HEK293 (cell line): ENCODE measurements around the gene SPINK13.

Experiments used
- CTCF ChIA-PET: fragments of 350-600 bp; formaldehyde crosslinking; extraction: SDS; loops from one replicate; lab custom pipeline; 2021; ENCODE audit warnings: antibody characterized with exemption; lab: Yijun Ruan, JAX
- POLR2A ChIA-PET: fragments of 300-600 bp; formaldehyde crosslinking; extraction: SDS; loops from one replicate; lab custom pipeline; 2020; ENCODE audit warnings: antibody characterized with exemption, inconsistent platforms; lab: Yijun Ruan, JAX
- H3K27ac ChIP-seq: fragments of 200-500 bp; sonication (Bioruptor generic); 2 replicates; pipeline ENCODE4 v1.5.1; 2014; ENCODE audit warnings: low read depth, low read length, control low read depth, inconsistent platforms; ENCODE audit errors: extremely low read depth
- H3K36me3 ChIP-seq, 2 experiments: fragments of 200-500 bp in 1 of 2; sonication (Bioruptor generic) in 1 of 2; 1 replicate in 1 of 2; 2 replicates in 1 of 2; pipeline ENCODE4 v1.5.1; 2014 to 2017; ENCODE audit warnings: inconsistent platforms in 2 of 2, low read length in 2 of 2; ENCODE audit not compliant: control insufficient read depth in 2 of 2, insufficient read depth in 1 of 2
- H3K4me1 ChIP-seq: fragments of 200-500 bp; sonication (Bioruptor generic); 2 replicates; pipeline ENCODE4 v1.5.1; 2014; ENCODE audit warnings: mild to moderate bottlenecking, low read length, inconsistent platforms; ENCODE audit not compliant: control insufficient read depth, insufficient read depth
- H3K4me3 ChIP-seq: 2 replicates; pipeline ENCODE4 v1.5.1; 2011; ENCODE audit warnings: low read depth, mild to moderate bottlenecking, control low read depth, low read length, moderate library complexity
- H3K9me3 ChIP-seq: fragments of 200-500 bp; sonication (Bioruptor generic); 2 replicates; pipeline ENCODE4 v1.5.1; 2014; ENCODE audit warnings: low read depth, low read length, inconsistent platforms; ENCODE audit not compliant: control insufficient read depth, insufficient read depth
- GFI1B ChIP-seq: fragments of 450-650 bp; formaldehyde crosslinking; IDR thresholded peaks from 2 replicates; pipeline ENCODE4 v1.5.1; 2016; ENCODE audit warnings: missing biosample characterization, missing genetic modification characterization
- HOXD13 ChIP-seq: sonication (generic); formaldehyde crosslinking; IDR thresholded peaks from 2 replicates; pipeline ENCODE4 v1.8.0; 2022; ENCODE audit warnings: missing genetic modification reagents, borderline replicate concordance
- IKZF3 ChIP-seq: fragments of 450-650 bp; IDR thresholded peaks from 2 replicates; pipeline ENCODE4 v1.5.0; 2018; ENCODE audit warnings: missing biosample characterization, mild to moderate bottlenecking, missing genetic modification characterization, moderate library complexity
- SCRT1 ChIP-seq: fragments of 450-650 bp; formaldehyde crosslinking; IDR thresholded peaks from 2 replicates; pipeline ENCODE4 v1.5.1; 2016; ENCODE audit warnings: missing biosample characterization, missing genetic modification characterization, borderline replicate concordance
- SETDB1 ChIP-seq: IDR thresholded peaks from one replicate; pipeline ENCODE4 v1.6.1; 2017; ENCODE audit warnings: mild to moderate bottlenecking, low read length, moderate library complexity, mixed read lengths; ENCODE audit not compliant: insufficient read length
- SP3 ChIP-seq: fragments of 450-650 bp; formaldehyde crosslinking; IDR thresholded peaks from 2 replicates; pipeline ENCODE4 v1.5.1; 2016; ENCODE audit warnings: missing biosample characterization, missing genetic modification characterization
- ZBTB11 ChIP-seq: fragments of 450-650 bp; formaldehyde crosslinking; conservative IDR thresholded peaks from 2 replicates; pipeline ENCODE4 v1.5.1; 2016; ENCODE audit warnings: low read depth, missing biosample characterization, missing genetic modification characterization
- ZFHX2 ChIP-seq: fragments of 450-650 bp; formaldehyde crosslinking; conservative IDR thresholded peaks from 2 replicates; pipeline ENCODE4 v1.5.1; 2016; ENCODE audit warnings: missing biosample characterization, missing genetic modification characterization
- ZIC2 ChIP-seq: fragments of 450-650 bp; formaldehyde crosslinking; IDR thresholded peaks from 2 replicates; pipeline ENCODE4 v1.5.1; 2016; ENCODE audit warnings: missing biosample characterization, missing genetic modification characterization
- ZNF10 ChIP-seq: fragments of 450-650 bp; formaldehyde crosslinking; IDR thresholded peaks from 2 replicates; pipeline ENCODE4 v1.5.1; 2017; ENCODE audit warnings: missing biosample characterization, missing genetic modification characterization
- ZNF114 ChIP-seq: fragments of 450-650 bp; formaldehyde crosslinking; IDR thresholded peaks from 2 replicates; pipeline ENCODE4 v1.5.0; 2017; ENCODE audit warnings: missing biosample characterization, missing genetic modification characterization
- ZNF133 ChIP-seq: fragments of 450-650 bp; formaldehyde crosslinking; IDR thresholded peaks from 2 replicates; pipeline ENCODE4 v1.5.1; 2016; ENCODE audit warnings: missing biosample characterization, missing genetic modification characterization
- ZNF155 ChIP-seq: fragments of 450-650 bp; formaldehyde crosslinking; IDR thresholded peaks from 2 replicates; pipeline ENCODE4 v1.5.1; 2016; ENCODE audit warnings: missing biosample characterization, missing genetic modification characterization
- ZNF211 ChIP-seq: fragments of 450-650 bp; formaldehyde crosslinking; IDR thresholded peaks from 2 replicates; pipeline ENCODE4 v1.5.1; 2016; ENCODE audit warnings: low read depth, missing biosample characterization, missing genetic modification characterization
- ZNF214 ChIP-seq: fragments of 450-650 bp; formaldehyde crosslinking; IDR thresholded peaks from 2 replicates; pipeline ENCODE4 v1.5.1; 2017; ENCODE audit warnings: missing biosample characterization, mild to moderate bottlenecking, missing genetic modification characterization, borderline replicate concordance
- ZNF654 ChIP-seq: fragments of 450-650 bp; formaldehyde crosslinking; IDR thresholded peaks from 2 replicates; pipeline ENCODE4 v1.5.1; 2016; ENCODE audit warnings: low read depth, missing biosample characterization, missing genetic modification characterization
- ZNF843 ChIP-seq: fragments of 450-650 bp; formaldehyde crosslinking; IDR thresholded peaks from 2 replicates; pipeline ENCODE4 v1.5.1; 2016; ENCODE audit warnings: missing biosample characterization, missing genetic modification characterization
- TF ChIP-seq, protein P1 (sequence below): fragments of 450-650 bp; formaldehyde crosslinking; IDR thresholded peaks from 2 replicates; pipeline ENCODE4 v1.5.1; 2016; ENCODE audit warnings: missing biosample characterization, missing genetic modification characterization, borderline replicate concordance
- TF ChIP-seq, protein P2 (sequence below): fragments of 450-650 bp; formaldehyde crosslinking; IDR thresholded peaks from 2 replicates; pipeline ENCODE4 v1.5.1; 2017; ENCODE audit warnings: missing biosample characterization, mild to moderate bottlenecking, missing genetic modification characterization, moderate library complexity
- TF ChIP-seq, protein P3 (sequence below): fragments of 450-650 bp; formaldehyde crosslinking; conservative IDR thresholded peaks from 2 replicates; pipeline ENCODE4 v1.5.1; 2016; ENCODE audit warnings: low read depth, missing biosample characterization, missing genetic modification characterization

Gene SPINK13

GRCh38 chr5:148290271-148291195 is 21.9 kb downstream of the SPINK13 start (continued):
- TF ChIP-seq, protein P1, sequence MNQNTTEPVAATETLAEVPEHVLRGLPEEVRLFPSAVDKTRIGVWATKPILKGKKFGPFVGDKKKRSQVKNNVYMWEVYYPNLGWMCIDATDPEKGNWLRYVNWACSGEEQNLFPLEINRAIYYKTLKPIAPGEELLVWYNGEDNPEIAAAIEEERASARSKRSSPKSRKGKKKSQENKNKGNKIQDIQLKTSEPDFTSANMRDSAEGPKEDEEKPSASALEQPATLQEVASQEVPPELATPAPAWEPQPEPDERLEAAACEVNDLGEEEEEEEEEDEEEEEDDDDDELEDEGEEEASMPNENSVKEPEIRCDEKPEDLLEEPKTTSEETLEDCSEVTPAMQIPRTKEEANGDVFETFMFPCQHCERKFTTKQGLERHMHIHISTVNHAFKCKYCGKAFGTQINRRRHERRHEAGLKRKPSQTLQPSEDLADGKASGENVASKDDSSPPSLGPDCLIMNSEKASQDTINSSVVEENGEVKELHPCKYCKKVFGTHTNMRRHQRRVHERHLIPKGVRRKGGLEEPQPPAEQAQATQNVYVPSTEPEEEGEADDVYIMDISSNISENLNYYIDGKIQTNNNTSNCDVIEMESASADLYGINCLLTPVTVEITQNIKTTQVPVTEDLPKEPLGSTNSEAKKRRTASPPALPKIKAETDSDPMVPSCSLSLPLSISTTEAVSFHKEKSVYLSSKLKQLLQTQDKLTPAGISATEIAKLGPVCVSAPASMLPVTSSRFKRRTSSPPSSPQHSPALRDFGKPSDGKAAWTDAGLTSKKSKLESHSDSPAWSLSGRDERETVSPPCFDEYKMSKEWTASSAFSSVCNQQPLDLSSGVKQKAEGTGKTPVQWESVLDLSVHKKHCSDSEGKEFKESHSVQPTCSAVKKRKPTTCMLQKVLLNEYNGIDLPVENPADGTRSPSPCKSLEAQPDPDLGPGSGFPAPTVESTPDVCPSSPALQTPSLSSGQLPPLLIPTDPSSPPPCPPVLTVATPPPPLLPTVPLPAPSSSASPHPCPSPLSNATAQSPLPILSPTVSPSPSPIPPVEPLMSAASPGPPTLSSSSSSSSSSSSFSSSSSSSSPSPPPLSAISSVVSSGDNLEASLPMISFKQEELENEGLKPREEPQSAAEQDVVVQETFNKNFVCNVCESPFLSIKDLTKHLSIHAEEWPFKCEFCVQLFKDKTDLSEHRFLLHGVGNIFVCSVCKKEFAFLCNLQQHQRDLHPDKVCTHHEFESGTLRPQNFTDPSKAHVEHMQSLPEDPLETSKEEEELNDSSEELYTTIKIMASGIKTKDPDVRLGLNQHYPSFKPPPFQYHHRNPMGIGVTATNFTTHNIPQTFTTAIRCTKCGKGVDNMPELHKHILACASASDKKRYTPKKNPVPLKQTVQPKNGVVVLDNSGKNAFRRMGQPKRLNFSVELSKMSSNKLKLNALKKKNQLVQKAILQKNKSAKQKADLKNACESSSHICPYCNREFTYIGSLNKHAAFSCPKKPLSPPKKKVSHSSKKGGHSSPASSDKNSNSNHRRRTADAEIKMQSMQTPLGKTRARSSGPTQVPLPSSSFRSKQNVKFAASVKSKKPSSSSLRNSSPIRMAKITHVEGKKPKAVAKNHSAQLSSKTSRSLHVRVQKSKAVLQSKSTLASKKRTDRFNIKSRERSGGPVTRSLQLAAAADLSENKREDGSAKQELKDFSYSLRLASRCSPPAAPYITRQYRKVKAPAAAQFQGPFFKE, result no peak
- TF ChIP-seq ZNF654 (peak; percentile 41), ZFHX2 (tag by site-specific recombination) (0 out of 2 replicates have a peak, but pooled peaks have one; percentile 29), ZNF155 (no peak), ZNF211 (tag by site-specific recombination) (no peak), ZBTB11 (tag by site-specific recombination) (no peak), ZNF10 (no peak), GFI1B (tag by site-specific recombination) (no peak)

- ChIA-PET CTCF (interaction anchor here (0.6 to 1.5 kb wide), 6 partner anchors 16 to 118 kb away, joined by 3 to 7 read pairs (median 4); no protein-coding TSS in a partner anchor), POLR2A (no interaction called here)
- no peaks in the 10 kb centered on the region for H3K4me1 ChIP-seq
- H3K36me3 ChIP-seq, result no peaks in the 10 kb centered on the region
- H3K4me3 ChIP-seq, result no peak overlapping the region
- no peak overlapping the region for H3K27ac ChIP-seq
- H3K9me3 ChIP-seq, result no peaks in the 10 kb centered on the region
- TF ChIP-seq SETDB1 (no peak), IKZF3 (tag by site-specific recombination) (no peak), ZNF133 (tag by site-specific recombination) (no peak), HOXD13 (CRISPR knock-in tag) (no peak), ZNF114 (tag by site-specific recombination) (no peak), SCRT1 (tag by site-specific recombination) (no peak), ZNF214 (tag by site-specific recombination) (no peak), ZNF843 (tag by site-specific recombination) (no peak), ZIC2 (no peak), SP3 (tag by site-specific recombination) (no peak)
- TF ChIP-seq, protein P2, sequence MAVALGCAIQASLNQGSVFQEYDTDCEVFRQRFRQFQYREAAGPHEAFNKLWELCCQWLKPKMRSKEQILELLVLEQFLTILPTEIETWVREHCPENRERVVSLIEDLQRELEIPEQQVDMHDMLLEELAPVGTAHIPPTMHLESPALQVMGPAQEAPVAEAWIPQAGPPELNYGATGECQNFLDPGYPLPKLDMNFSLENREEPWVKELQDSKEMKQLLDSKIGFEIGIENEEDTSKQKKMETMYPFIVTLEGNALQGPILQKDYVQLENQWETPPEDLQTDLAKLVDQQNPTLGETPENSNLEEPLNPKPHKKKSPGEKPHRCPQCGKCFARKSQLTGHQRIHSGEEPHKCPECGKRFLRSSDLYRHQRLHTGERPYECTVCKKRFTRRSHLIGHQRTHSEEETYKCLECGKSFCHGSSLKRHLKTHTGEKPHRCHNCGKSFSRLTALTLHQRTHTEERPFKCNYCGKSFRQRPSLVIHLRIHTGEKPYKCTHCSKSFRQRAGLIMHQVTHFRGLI (tag by site-specific recombination), result no peak
- TF ChIP-seq, protein P3, sequence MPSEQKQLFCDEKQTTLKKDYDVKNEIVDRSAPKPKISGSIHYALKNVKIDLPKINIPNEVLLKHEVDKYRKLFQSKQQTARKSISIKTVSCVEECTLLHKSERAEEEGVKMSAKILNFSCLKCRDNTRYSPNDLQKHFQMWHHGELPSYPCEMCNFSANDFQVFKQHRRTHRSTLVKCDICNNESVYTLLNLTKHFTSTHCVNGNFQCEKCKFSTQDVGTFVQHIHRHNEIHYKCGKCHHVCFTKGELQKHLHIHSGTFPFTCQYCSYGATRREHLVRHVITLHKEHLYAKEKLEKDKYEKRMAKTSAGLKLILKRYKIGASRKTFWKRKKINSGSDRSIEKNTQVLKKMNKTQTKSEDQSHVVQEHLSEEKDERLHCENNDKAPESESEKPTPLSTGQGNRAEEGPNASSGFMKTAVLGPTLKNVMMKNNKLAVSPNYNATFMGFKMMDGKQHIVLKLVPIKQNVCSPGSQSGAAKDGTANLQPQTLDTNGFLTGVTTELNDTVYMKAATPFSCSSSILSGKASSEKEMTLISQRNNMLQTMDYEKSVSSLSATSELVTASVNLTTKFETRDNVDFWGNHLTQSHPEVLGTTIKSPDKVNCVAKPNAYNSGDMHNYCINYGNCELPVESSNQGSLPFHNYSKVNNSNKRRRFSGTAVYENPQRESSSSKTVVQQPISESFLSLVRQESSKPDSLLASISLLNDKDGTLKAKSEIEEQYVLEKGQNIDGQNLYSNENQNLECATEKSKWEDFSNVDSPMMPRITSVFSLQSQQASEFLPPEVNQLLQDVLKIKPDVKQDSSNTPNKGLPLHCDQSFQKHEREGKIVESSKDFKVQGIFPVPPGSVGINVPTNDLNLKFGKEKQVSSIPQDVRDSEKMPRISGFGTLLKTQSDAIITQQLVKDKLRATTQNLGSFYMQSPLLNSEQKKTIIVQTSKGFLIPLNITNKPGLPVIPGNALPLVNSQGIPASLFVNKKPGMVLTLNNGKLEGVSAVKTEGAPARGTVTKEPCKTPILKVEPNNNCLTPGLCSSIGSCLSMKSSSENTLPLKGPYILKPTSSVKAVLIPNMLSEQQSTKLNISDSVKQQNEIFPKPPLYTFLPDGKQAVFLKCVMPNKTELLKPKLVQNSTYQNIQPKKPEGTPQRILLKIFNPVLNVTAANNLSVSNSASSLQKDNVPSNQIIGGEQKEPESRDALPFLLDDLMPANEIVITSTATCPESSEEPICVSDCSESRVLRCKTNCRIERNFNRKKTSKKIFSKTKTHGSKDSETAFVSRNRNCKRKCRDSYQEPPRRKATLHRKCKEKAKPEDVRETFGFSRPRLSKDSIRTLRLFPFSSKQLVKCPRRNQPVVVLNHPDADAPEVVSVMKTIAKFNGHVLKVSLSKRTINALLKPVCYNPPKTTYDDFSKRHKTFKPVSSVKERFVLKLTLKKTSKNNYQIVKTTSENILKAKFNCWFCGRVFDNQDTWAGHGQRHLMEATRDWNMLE, result no peak
Observed at GRCh38 chr5:148297731-148298130, 29.1 kb downstream of the SPINK13 start.
